ENCODE data around the gene TRIM44. TPM values are rescaled to one million over a fixed set of nuclear protein-coding genes. Genes with fewer than 3 reads are reported as not detected.

TRIM44 gene
- total RNA-seq, 4 donors from 2014 or later = 22.3 to 46.7 (median 39.5) TPM

GRCh38 chr11:35735903-35736302, 73.3 kb downstream of the TRIM44 start:
- H3K36me3 ChIP-seq = peaks cover 0 to 56% (median 0%) of the 10 kb centered on the region in 3 donors
- TF ChIP-seq CTCF (IDR thresholded peaks at IDR 0.05) (no peak), EP300 (IDR thresholded peaks at IDR 0.05) (no peak), POLR2A (IDR thresholded peaks at IDR 0.05) (no peak)
- DNase-seq (ENCODE audit: low spot score in 2 of 2) = no peak

GRCh38 chr11:35736952-35737351, 74.4 kb downstream of the TRIM44 start:
- no peak for DNase-seq (ENCODE audit: low spot score in 2 of 2)
- Histone ChIP-seq H3K4me3 (no peak overlapping the region), H3K27me3 (no peaks in the 10 kb centered on the region), H3K27ac (no peak overlapping the region), H3K4me1 (no peaks in the 10 kb centered on the region), H3K36me3 (peaks cover 0 to 45% (median 0%) of the 10 kb centered on the region in 3 donors), H3K9me3 (no peaks in the 10 kb centered on the region)
- TF ChIP-seq CTCF (IDR thresholded peaks at IDR 0.05) (no peak), POLR2A (IDR thresholded peaks at IDR 0.05) (no peak)
- WGBS, 2 donors = 98 to 99% methylated on average over 2 of the region's 2 CpGs

More at GRCh38 chr11:35735903-35736302, 73.3 kb downstream of the TRIM44 start:
- no peak overlapping the region for H3K4me3 ChIP-seq
- H3K9me3 ChIP-seq = peaks cover 0 to 2% (median 0%) of the 10 kb centered on the region in 4 donors
- no peak overlapping the region for H3K27ac ChIP-seq
- no peaks in the 10 kb centered on the region for H3K27me3 ChIP-seq
- no peaks in the 10 kb centered on the region for H3K4me1 ChIP-seq

GRCh38 chr11:35740061-35740799, 77.7 kb downstream of the TRIM44 start:
- H3K36me3 ChIP-seq = peaks cover 0 to 43% (median 0%) of the 10 kb centered on the region in 3 donors
- H3K9me3 ChIP-seq = no peaks in the 10 kb centered on the region
- H3K4me1 ChIP-seq = no peaks in the 10 kb centered on the region
- no peak for DNase-seq (ENCODE audit: low spot score in 2 of 2)
- TF ChIP-seq POLR2A (IDR thresholded peaks at IDR 0.05) = no peak
- no peak for TF ChIP-seq EP300 (IDR thresholded peaks at IDR 0.05)
- no peak for TF ChIP-seq CTCF (IDR thresholded peaks at IDR 0.05)
- H3K27me3 ChIP-seq = no peaks in the 10 kb centered on the region
- 87 to 89% methylated on average over 4 of the region's 4 CpGs for WGBS, 2 donors
- no peak overlapping the region for H3K4me3 ChIP-seq
- no peak overlapping the region for H3K27ac ChIP-seq

- Histone ChIP-seq H3K9me3 (no peaks in the 10 kb centered on the region), H3K27me3 (no peaks in the 10 kb centered on the region), H3K27ac (no peak overlapping the region), H3K4me3 (no peak overlapping the region), H3K4me1 (peaks cover 0 to 5% (median 0%) of the 10 kb centered on the region in 4 donors), H3K36me3 (peaks cover 0 to 16% (median 0%) of the 10 kb centered on the region in 3 donors)
- TF ChIP-seq EP300 (IDR thresholded peaks at IDR 0.05) = no peak
- no peak for TF ChIP-seq POLR2A (IDR thresholded peaks at IDR 0.05)
- TF ChIP-seq CTCF (IDR thresholded peaks at IDR 0.05) = no peak
- no peak for DNase-seq (ENCODE audit: low spot score in 2 of 2)
- 95 to 98% methylated on average over 4 of the region's 4 CpGs for WGBS, 2 donors
These were observed 80.3 kb downstream of the TRIM44 start for GRCh38 chr11:35742707-35743454.
